K562 (cell line): ENCODE measurements around the gene RHOT1. TPM values are rescaled to one million over a fixed set of nuclear protein-coding genes. Genes with fewer than 3 reads are reported as not detected.

Experiments
- BCL6 ChIP-seq: fragments of 250-450 bp; sonication (Bioruptor Pico); IDR thresholded peaks from 2 replicates; pipeline ENCODE4 v1.4.0; 2020
- BCOR ChIP-seq: fragments of 450-650 bp; IDR thresholded peaks from 2 replicates; pipeline ENCODE4 v1.6.1; 2016
- E2F3 ChIP-seq: fragments of 250-450 bp; sonication (Bioruptor Pico); IDR thresholded peaks from 2 replicates; pipeline ENCODE4 v1.4.0; 2020; ENCODE audit warnings: mild to moderate bottlenecking
- ELF4 ChIP-seq: fragments of 450-650 bp; formaldehyde crosslinking; IDR thresholded peaks from 2 replicates; pipeline ENCODE4 v1.4.0; 2022; ENCODE audit warnings: missing genetic modification characterization
- FOXJ3 ChIP-seq: sonication (generic); formaldehyde crosslinking; IDR thresholded peaks from 2 replicates; pipeline ENCODE4 v1.4.0; 2020; ENCODE audit warnings: mild to moderate bottlenecking, missing genetic modification reagents
- NR2C1 ChIP-seq, 2 experiments: fragments of 450-650 bp; IDR thresholded peaks; 2 replicates each; pipeline ENCODE4 v1.6.1; 2017; ENCODE audit warnings: mild to moderate bottlenecking in 2 of 2, antibody characterized with exemption in 1 of 2, inconsistent platforms in 1 of 2, missing compliant biosample characterization in 1 of 2, missing genetic modification characterization in 1 of 2
- SLC30A9 ChIP-seq: fragments of 250-450 bp; sonication (Bioruptor Pico); IDR thresholded peaks from 2 replicates; pipeline ENCODE4 v1.8.0; 2022; ENCODE audit warnings: mild to moderate bottlenecking, moderate library complexity
- ZNF133 ChIP-seq: fragments of 250-450 bp; sonication (Bioruptor Pico); IDR thresholded peaks from 2 replicates; pipeline ENCODE4 v1.4.0; 2020; ENCODE audit warnings: mild to moderate bottlenecking
- polyA plus RNA-seq, 8 experiments: library from polyadenylated mRNA; depleted of rRNA in 4 of 8; stranded (reverse) in 5 of 8; unstranded in 3 of 8; fragments of >200 nt; fragmentation: Nextera tagmentation in 2 of 8; fragmentation: Illumina TruSeq in 1 of 8; extraction: Ambion mirVana in 2 of 8; extraction: Trizol in 1 of 8; gene quantifications; 2 replicates each; pipeline versions ENCODE4 v1.2.1 to v1.2.3, GENCODE V29; 2011 to 2014; ENCODE audit warnings: inconsistent platforms in 1 of 8, missing spikeins in 1 of 8
- total RNA-seq, 7 experiments: library from RNA; depleted of rRNA in 6 of 7; stranded (reverse); fragments of >200 nt in 6 of 7; fragmentation: Illumina TruSeq in 2 of 7; extraction: Trizol in 2 of 7; gene quantifications; 2 replicates each; pipeline versions ENCODE4 v1.2.1 to v1.2.3, GENCODE V29; 2011 to 2021; ENCODE audit warnings: low replicate concordance in 1 of 7
- TF ChIP-seq, protein P1 (sequence below), 2 experiments: fragments of 200-800 bp in 1 of 2; sonication (Bioruptor generic) in 1 of 2; sonication (generic) in 1 of 2; formaldehyde crosslinking in 1 of 2; IDR thresholded peaks in 1 of 2; conservative IDR thresholded peaks in 1 of 2; 2 replicates each; pipeline versions ENCODE4 v1.5.0 to v1.6.1; 2016 to 2020; ENCODE audit warnings: missing compliant biosample characterization in 1 of 2, missing genetic modification characterization in 1 of 2, missing genetic modification reagents in 1 of 2
- TF ChIP-seq, protein P2 (sequence below): fragments of 450-650 bp; IDR thresholded peaks from 2 replicates; pipeline ENCODE4 v1.6.1; 2016; ENCODE audit warnings: mild to moderate bottlenecking
- TF ChIP-seq, protein P3 (sequence below): sonication (generic); formaldehyde crosslinking; IDR thresholded peaks from 2 replicates; pipeline ENCODE4 v1.4.0; 2020; ENCODE audit warnings: mild to moderate bottlenecking, missing genetic modification reagents
- TF ChIP-seq, protein P4 (sequence below): fragments of 450-650 bp; formaldehyde crosslinking; IDR thresholded peaks from 2 replicates; pipeline ENCODE4 v1.4.0; 2022; ENCODE audit warnings: missing genetic modification characterization
- TF ChIP-seq, protein P5 (sequence below): sonication (generic); formaldehyde crosslinking; IDR thresholded peaks from 2 replicates; pipeline ENCODE4 v1.5.0; 2020; ENCODE audit warnings: missing genetic modification reagents

Gene RHOT1
- total and polyA plus RNA-seq, 9 of the 15 experiments (the other 6 are each of a cell fraction or from before 2014, with no cell fraction given) = 23.0 to 101 (median 32.2) TPM

DNA sequence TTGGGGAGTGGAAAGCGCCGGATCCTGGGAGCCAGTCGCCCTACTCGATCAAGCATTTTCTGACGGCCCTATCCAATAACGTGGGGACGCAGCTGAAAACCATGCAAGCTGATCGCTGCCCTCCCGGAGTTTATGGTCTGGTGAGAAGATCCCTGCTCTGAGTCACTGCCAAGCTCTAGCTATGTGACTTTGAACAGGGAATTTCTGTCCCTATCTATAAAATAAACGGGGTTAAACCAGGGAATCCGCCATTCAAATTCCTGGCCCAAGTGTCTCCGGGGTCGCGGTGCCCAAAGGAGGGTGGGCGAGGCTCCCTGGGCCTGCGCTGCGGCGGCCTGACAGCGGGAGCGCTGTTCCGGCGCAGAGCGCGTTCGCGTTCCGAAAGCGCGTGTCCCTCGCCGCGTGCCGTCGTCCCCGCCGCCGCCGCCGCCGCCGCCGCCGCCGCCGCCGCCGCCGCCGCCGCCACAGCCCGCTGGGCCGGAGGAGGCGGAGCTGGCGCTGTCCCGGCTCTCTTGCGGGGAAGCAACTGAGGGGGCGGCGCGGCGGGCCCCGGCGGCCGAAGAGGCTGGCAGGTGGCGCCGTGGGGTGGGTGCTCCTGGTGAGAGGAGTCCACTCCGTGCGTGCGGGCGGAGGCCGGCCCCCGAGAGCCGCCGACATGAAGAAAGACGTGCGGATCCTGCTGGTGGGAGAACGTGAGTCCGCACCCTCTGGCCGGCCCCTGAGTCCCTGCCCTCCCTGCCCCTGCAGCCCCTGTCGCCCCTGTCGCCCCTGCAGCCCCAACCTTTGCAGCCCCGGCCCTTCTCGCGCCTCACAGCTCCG lies at the start of gene RHOT1 (continued):
- TF ChIP-seq, protein P1, sequence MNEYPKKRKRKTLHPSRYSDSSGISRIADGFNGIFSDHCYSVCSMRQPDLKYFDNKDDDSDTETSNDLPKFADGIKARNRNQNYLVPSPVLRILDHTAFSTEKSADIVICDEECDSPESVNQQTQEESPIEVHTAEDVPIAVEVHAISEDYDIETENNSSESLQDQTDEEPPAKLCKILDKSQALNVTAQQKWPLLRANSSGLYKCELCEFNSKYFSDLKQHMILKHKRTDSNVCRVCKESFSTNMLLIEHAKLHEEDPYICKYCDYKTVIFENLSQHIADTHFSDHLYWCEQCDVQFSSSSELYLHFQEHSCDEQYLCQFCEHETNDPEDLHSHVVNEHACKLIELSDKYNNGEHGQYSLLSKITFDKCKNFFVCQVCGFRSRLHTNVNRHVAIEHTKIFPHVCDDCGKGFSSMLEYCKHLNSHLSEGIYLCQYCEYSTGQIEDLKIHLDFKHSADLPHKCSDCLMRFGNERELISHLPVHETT (CRISPR knock-in tag; conservative IDR thresholded peaks at IDR 0.05 in 1 of 2, IDR thresholded peaks at IDR 0.05 in 1 of 2) = peak in 1 of 2 experiments; percentile 95; a peak in 2 of 4 replicates
- no peak for TF ChIP-seq SLC30A9
- TF ChIP-seq, protein P2, sequence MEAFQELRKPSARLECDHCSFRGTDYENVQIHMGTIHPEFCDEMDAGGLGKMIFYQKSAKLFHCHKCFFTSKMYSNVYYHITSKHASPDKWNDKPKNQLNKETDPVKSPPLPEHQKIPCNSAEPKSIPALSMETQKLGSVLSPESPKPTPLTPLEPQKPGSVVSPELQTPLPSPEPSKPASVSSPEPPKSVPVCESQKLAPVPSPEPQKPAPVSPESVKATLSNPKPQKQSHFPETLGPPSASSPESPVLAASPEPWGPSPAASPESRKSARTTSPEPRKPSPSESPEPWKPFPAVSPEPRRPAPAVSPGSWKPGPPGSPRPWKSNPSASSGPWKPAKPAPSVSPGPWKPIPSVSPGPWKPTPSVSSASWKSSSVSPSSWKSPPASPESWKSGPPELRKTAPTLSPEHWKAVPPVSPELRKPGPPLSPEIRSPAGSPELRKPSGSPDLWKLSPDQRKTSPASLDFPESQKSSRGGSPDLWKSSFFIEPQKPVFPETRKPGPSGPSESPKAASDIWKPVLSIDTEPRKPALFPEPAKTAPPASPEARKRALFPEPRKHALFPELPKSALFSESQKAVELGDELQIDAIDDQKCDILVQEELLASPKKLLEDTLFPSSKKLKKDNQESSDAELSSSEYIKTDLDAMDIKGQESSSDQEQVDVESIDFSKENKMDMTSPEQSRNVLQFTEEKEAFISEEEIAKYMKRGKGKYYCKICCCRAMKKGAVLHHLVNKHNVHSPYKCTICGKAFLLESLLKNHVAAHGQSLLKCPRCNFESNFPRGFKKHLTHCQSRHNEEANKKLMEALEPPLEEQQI = no peak
- TF ChIP-seq, protein P3, sequence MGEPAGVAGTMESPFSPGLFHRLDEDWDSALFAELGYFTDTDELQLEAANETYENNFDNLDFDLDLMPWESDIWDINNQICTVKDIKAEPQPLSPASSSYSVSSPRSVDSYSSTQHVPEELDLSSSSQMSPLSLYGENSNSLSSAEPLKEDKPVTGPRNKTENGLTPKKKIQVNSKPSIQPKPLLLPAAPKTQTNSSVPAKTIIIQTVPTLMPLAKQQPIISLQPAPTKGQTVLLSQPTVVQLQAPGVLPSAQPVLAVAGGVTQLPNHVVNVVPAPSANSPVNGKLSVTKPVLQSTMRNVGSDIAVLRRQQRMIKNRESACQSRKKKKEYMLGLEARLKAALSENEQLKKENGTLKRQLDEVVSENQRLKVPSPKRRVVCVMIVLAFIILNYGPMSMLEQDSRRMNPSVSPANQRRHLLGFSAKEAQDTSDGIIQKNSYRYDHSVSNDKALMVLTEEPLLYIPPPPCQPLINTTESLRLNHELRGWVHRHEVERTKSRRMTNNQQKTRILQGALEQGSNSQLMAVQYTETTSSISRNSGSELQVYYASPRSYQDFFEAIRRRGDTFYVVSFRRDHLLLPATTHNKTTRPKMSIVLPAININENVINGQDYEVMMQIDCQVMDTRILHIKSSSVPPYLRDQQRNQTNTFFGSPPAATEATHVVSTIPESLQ (CRISPR knock-in tag) = no peak
- TF ChIP-seq, protein P4, sequence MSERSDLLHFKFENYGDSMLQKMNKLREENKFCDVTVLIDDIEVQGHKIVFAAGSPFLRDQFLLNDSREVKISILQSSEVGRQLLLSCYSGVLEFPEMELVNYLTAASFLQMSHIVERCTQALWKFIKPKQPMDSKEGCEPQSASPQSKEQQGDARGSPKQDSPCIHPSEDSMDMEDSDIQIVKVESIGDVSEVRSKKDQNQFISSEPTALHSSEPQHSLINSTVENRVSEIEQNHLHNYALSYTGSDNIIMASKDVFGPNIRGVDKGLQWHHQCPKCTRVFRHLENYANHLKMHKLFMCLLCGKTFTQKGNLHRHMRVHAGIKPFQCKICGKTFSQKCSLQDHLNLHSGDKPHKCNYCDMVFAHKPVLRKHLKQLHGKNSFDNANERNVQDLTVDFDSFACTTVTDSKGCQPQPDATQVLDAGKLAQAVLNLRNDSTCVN (CRISPR knock-in tag) = no peak
- TF ChIP-seq FOXJ3 (CRISPR knock-in tag) = no peak
- no peak for TF ChIP-seq ZNF133 (CRISPR knock-in tag)
- TF ChIP-seq BCOR = no peak
- TF ChIP-seq BCL6 (CRISPR knock-in tag) = no peak
- TF ChIP-seq ELF4 = no peak
- TF ChIP-seq, protein P5, sequence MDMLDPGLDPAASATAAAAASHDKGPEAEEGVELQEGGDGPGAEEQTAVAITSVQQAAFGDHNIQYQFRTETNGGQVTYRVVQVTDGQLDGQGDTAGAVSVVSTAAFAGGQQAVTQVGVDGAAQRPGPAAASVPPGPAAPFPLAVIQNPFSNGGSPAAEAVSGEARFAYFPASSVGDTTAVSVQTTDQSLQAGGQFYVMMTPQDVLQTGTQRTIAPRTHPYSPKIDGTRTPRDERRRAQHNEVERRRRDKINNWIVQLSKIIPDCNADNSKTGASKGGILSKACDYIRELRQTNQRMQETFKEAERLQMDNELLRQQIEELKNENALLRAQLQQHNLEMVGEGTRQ (CRISPR knock-in tag) = no peak
- TF ChIP-seq NR2C1 (IDR thresholded peaks at IDR 0.05) = no peak
- TF ChIP-seq NR2C1 (tag; IDR thresholded peaks at IDR 0.05) = no peak
- TF ChIP-seq E2F3 (CRISPR knock-in tag) = no peak
